ENCODE measurements around the gene ALG1. TPM values are rescaled to one million over a fixed set of nuclear protein-coding genes. Genes with fewer than 3 reads are reported as not detected.

The ALG1 gene
- total and polyA plus RNA-seq, 2 of the 13 experiments (the other 11 are each of a cell fraction or from before 2014, with no cell fraction given): 43.3 to 75.6 TPM

DNA sequence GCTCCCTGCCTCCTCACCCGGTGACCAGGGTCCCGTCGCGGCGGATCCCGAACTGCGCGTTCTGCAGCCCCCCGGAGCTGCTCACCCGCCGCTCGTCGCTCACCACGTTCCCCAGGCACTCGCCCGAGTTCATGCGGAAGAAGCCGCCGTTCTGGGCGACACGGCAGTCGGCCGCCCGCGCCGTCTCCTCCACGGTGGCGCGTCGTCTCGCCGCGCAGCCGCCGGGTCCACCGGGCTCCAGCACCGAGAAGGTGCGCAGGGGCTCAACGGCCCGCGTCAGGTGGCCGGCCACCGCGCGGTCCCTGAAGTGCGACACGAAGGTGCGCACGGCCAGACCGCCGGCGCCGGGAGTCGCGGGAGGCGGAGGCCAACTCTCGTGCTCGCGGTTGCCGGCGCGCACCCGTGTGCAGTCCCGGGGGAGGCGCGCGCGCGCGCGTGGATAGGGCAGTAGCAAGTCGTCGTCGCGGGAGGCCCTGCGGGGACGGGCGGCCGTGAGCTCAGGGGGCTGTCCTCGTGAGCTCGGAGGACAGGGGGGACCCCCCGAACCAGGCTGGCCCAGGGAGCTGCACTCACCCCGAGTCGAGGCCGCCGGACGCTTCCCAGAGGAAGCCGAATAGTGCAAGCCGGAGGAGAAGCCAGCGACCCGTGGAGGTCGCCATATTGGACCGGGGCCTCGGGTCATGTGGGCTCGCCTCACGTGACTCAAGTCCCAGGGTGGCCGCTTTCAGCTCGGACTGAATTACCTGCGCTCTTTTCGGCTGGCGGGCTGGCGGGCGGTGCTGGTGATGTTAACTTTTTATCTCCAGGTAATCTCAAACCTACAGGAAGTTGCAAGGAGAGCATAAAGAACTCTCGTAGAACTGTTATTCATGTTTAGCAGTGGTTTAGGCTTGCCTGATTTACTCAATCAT, 38.1 kb upstream of the ALG1 start, which contains the start of gene NAGPA (continued):
- TF ChIP-seq, protein P1, sequence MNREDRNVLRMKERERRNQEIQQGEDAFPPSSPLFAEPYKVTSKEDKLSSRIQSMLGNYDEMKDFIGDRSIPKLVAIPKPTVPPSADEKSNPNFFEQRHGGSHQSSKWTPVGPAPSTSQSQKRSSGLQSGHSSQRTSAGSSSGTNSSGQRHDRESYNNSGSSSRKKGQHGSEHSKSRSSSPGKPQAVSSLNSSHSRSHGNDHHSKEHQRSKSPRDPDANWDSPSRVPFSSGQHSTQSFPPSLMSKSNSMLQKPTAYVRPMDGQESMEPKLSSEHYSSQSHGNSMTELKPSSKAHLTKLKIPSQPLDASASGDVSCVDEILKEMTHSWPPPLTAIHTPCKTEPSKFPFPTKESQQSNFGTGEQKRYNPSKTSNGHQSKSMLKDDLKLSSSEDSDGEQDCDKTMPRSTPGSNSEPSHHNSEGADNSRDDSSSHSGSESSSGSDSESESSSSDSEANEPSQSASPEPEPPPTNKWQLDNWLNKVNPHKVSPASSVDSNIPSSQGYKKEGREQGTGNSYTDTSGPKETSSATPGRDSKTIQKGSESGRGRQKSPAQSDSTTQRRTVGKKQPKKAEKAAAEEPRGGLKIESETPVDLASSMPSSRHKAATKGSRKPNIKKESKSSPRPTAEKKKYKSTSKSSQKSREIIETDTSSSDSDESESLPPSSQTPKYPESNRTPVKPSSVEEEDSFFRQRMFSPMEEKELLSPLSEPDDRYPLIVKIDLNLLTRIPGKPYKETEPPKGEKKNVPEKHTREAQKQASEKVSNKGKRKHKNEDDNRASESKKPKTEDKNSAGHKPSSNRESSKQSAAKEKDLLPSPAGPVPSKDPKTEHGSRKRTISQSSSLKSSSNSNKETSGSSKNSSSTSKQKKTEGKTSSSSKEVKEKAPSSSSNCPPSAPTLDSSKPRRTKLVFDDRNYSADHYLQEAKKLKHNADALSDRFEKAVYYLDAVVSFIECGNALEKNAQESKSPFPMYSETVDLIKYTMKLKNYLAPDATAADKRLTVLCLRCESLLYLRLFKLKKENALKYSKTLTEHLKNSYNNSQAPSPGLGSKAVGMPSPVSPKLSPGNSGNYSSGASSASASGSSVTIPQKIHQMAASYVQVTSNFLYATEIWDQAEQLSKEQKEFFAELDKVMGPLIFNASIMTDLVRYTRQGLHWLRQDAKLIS (CRISPR knock-in tag; IDR thresholded peaks at IDR 0.05): peak; percentile 86
- TF ChIP-seq HOXA7 (CRISPR knock-in tag; IDR thresholded peaks at IDR 0.05) (peak; percentile 93; the same call in 1 of the 2 replicates), FOXJ3 (CRISPR knock-in tag; IDR thresholded peaks at IDR 0.05; ENCODE audit: borderline replicate concordance) (peak; percentile 76), SPEN (CRISPR knock-in tag; IDR thresholded peaks at IDR 0.05; ENCODE audit: low read depth) (peak; percentile 94), ZNF792 (CRISPR knock-in tag; IDR thresholded peaks at IDR 0.05) (peak; percentile 96), NPAS2 (CRISPR knock-in tag; IDR thresholded peaks at IDR 0.05; ENCODE audit: borderline replicate concordance) (no peak), ETV5 (CRISPR knock-in tag; IDR thresholded peaks at IDR 0.05; ENCODE audit: borderline replicate concordance) (peak; percentile 69), BORCS8-MEF2B (CRISPR knock-in tag; IDR thresholded peaks at IDR 0.05) (peak; percentile 89), KLF15 (CRISPR knock-in tag; IDR thresholded peaks at IDR 0.05; ENCODE audit: borderline replicate concordance) (no peak; the same call in 1 of the 2 replicates), ZNF12 (CRISPR knock-in tag; IDR thresholded peaks at IDR 0.05) (peak; percentile 77; the same call in 1 of the 2 replicates), HNRNPUL1 (IDR thresholded peaks at IDR 0.05; ENCODE audit: low read depth, low read length) (no peak), FOSL1 (CRISPR knock-in tag; IDR thresholded peaks at IDR 0.05; ENCODE audit: borderline replicate concordance) (peak; percentile 21; the same call in 1 of the 2 replicates), KDM5A (IDR thresholded peaks at IDR 0.05; ENCODE audit: borderline replicate concordance, low read length) (peak; percentile 100), ZNF446 (CRISPR knock-in tag; IDR thresholded peaks at IDR 0.05) (0 out of 2 replicates have a peak, but pooled peaks have one; percentile 81), GFI1 (CRISPR knock-in tag; IDR thresholded peaks at IDR 0.05; ENCODE audit: borderline replicate concordance) (peak; percentile 78; the same call in 1 of the 2 replicates), NCOR1 (IDR thresholded peaks at IDR 0.05; ENCODE audit: borderline replicate concordance, low read length) (no peak)
- TF ChIP-seq, protein P2, sequence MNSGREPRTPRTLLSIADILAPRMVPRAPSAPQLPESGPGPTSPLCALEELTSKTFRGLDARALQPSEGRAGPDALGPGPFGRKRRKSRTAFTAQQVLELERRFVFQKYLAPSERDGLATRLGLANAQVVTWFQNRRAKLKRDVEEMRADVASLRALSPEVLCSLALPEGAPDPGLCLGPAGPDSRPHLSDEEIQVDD (CRISPR knock-in tag; IDR thresholded peaks at IDR 0.05; ENCODE audit: borderline replicate concordance): peak; percentile 89
- TF ChIP-seq, protein P3, sequence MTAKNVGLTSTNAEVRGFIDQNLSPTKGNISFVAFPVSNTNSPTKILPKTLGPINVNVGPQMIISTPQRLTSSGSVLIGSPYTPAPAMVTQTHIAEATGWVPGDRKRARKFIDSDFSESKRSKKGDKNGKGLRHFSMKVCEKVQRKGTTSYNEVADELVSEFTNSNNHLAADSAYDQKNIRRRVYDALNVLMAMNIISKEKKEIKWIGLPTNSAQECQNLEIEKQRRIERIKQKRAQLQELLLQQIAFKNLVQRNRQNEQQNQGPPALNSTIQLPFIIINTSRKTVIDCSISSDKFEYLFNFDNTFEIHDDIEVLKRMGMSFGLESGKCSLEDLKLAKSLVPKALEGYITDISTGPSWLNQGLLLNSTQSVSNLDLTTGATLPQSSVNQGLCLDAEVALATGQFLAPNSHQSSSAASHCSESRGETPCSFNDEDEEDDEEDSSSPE (CRISPR knock-in tag; IDR thresholded peaks at IDR 0.05): peak; percentile 76
- TF ChIP-seq, protein P4, sequence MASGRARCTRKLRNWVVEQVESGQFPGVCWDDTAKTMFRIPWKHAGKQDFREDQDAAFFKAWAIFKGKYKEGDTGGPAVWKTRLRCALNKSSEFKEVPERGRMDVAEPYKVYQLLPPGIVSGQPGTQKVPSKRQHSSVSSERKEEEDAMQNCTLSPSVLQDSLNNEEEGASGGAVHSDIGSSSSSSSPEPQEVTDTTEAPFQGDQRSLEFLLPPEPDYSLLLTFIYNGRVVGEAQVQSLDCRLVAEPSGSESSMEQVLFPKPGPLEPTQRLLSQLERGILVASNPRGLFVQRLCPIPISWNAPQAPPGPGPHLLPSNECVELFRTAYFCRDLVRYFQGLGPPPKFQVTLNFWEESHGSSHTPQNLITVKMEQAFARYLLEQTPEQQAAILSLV (CRISPR knock-in tag; IDR thresholded peaks at IDR 0.05; ENCODE audit: borderline replicate concordance): peak; percentile 89
- TF ChIP-seq, protein P5, sequence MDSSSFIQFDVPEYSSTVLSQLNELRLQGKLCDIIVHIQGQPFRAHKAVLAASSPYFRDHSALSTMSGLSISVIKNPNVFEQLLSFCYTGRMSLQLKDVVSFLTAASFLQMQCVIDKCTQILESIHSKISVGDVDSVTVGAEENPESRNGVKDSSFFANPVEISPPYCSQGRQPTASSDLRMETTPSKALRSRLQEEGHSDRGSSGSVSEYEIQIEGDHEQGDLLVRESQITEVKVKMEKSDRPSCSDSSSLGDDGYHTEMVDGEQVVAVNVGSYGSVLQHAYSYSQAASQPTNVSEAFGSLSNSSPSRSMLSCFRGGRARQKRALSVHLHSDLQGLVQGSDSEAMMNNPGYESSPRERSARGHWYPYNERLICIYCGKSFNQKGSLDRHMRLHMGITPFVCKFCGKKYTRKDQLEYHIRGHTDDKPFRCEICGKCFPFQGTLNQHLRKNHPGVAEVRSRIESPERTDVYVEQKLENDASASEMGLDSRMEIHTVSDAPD (CRISPR knock-in tag; IDR thresholded peaks at IDR 0.05): no peak
